GM12878 (cell line): Measurements from ENCODE around the gene TACR1. TPM values are rescaled to one million over a fixed set of nuclear protein-coding genes. Genes with fewer than 3 reads are reported as not detected.
A peak's percentile ranks its signal among the peaks of the same experiment; 100 is the strongest.

Source experiments
- ATF2 ChIP-seq: IDR thresholded peaks from 2 replicates; pipeline ENCODE4 v1.6.1; 2012; ENCODE audit warnings: low read length, inconsistent platforms
- CREB1 ChIP-seq: IDR thresholded peaks from 2 replicates; pipeline ENCODE4 v1.6.1; 2012; ENCODE audit warnings: low read depth, mild to moderate bottlenecking, inconsistent platforms
- IRF5 ChIP-seq: fragments of 450-650 bp; IDR thresholded peaks from 2 replicates; pipeline ENCODE4 v1.6.1; 2017; ENCODE audit warnings: borderline replicate concordance
- PKNOX1 ChIP-seq: fragments of 450-650 bp; IDR thresholded peaks from 2 replicates; pipeline ENCODE4 v1.6.1; 2016; ENCODE audit warnings: mild to moderate bottlenecking
- RAD51 ChIP-seq: fragments of 450-650 bp; IDR thresholded peaks from 2 replicates; pipeline ENCODE4 v1.6.1; 2016; ENCODE audit warnings: moderate library complexity, mild to moderate bottlenecking, inconsistent platforms
- TCF12 ChIP-seq: IDR thresholded peaks from 2 replicates; pipeline ENCODE4 v1.6.1; 2011; ENCODE audit warnings: low read depth, mild to moderate bottlenecking, low read length
- YY1 ChIP-seq: IDR thresholded peaks from 2 replicates; pipeline ENCODE4 v1.6.1; 2011; ENCODE audit warnings: low read depth, mild to moderate bottlenecking, low read length
- ZBTB11 ChIP-seq: fragments of 450-650 bp; formaldehyde crosslinking; IDR thresholded peaks from 2 replicates; pipeline ENCODE4 v1.5.0; 2022; ENCODE audit warnings: mild to moderate bottlenecking, missing genetic modification characterization
- ZNF274 ChIP-seq: IDR thresholded peaks from one replicate; pipeline ENCODE4 v1.8.0; 2011; ENCODE audit not compliant: insufficient read length, insufficient read depth
- polyA plus RNA-seq, 11 experiments: library from polyadenylated mRNA; depleted of rRNA in 4 of 11; unstranded in 6 of 11; stranded (reverse) in 5 of 11; fragments of >200 nt; fragmentation: Nextera tagmentation in 4 of 11; fragmentation: Illumina TruSeq in 1 of 11; extraction: Ambion mirVana in 4 of 11; extraction: Trizol in 1 of 11; gene quantifications; 1 replicate in 1 of 11; 2 replicates in 10 of 11; pipeline versions ENCODE4 v1.2.1 to v1.2.3, GENCODE V29; 2011 to 2016; ENCODE audit warnings: inconsistent platforms in 2 of 11, missing spikeins in 2 of 11, low read depth in 1 of 11
- total RNA-seq, 4 experiments: library from RNA; depleted of rRNA in 3 of 4; stranded (reverse); fragments of >200 nt in 3 of 4; fragmentation: Illumina TruSeq in 1 of 4; extraction: Trizol in 1 of 4; gene quantifications; 2 replicates each; pipeline versions ENCODE4 v1.2.1 to v1.2.3, GENCODE V29; 2013 to 2021

The TACR1 gene
- total and polyA plus RNA-seq, 10 of the 15 experiments (the other 5 are each of a cell fraction or from before 2014, with no cell fraction given) = 0.04 to 1.4 (median 0.15) TPM

GRCh38 chr2:75064691-75065396, 134.5 kb downstream of the TACR1 start (continued):
- no peak for TF ChIP-seq ZBTB11 (CRISPR knock-in tag)
- 0 out of 2 replicates have a peak, but pooled peaks have one; percentile 12 for TF ChIP-seq TCF12
- TF ChIP-seq ATF2 = no peak
- no peak for TF ChIP-seq IRF5
- peak; percentile 45; the same call in 1 of the 2 replicates for TF ChIP-seq YY1
- no peak for TF ChIP-seq ZNF274
- no peak for TF ChIP-seq RAD51
- TF ChIP-seq PKNOX1 = no peak
- TF ChIP-seq CREB1 = no peak
- TF ChIP-seq, all 136 proteins: peak for 7
